GM19043 (cell line): ENCODE measurements around the gene SOBP.

ENCODE experiments used
- ATAC-seq: cut with Tn5 transposase; IDR thresholded peaks from one replicate; pipeline ENCODE4 v1.9.1; 2021; ENCODE audit warnings: low read depth; ENCODE audit not compliant: unreplicated experiment

The SOBP gene

DNA sequence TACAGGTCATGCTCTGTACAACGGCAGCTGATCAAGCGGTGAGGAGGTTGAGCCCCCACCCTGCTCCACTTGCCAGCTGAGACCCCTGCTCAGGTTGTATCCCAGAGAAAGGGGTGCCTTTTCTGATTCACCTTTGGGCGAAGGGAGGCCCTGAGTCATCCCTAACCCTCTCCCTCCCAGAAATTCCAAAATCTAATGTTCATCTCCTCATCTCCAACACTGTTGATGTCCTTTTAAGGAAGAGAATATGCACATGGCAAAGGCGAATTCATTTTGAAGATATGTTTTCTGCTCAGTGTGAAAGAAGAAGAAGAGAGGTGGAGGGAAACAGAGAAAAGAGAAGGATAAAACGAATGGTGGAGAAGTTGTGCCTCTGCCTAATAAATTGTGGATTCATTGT, 213.7 kb downstream of the SOBP start:
- no peak for ATAC-seq

DNA sequence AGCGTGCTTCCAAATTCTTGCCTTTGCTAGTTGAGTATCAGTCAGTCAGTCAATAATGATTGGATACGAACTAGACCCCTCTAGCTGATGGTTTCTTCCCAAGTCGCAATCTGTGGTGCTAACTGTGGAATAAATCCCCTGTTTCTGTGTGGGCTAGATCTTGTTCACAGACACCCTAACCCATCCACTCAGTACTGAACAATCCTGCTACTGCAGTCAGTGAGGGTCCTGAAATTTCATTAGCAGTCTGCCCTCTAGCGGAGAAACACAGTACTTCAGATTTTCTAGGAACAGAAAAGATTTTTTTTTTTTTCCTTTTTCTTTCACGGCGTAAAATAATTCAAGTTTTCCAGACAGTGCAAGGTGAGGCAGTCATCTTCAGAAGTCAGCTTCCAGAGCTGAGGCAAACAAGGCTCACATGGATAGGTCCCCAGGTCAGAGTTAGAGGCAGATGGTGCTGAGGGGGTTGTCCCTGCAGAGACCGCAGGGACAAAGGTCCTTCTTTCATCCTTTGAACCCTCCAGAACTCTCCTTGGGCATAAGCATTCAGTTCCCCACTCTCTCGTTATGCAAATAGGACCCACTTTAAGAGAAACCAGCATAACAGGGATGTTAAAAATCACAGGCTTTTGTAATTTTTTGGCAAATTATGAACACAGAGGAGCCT, 214.6 kb downstream of the SOBP start:
- no peak for ATAC-seq

DNA sequence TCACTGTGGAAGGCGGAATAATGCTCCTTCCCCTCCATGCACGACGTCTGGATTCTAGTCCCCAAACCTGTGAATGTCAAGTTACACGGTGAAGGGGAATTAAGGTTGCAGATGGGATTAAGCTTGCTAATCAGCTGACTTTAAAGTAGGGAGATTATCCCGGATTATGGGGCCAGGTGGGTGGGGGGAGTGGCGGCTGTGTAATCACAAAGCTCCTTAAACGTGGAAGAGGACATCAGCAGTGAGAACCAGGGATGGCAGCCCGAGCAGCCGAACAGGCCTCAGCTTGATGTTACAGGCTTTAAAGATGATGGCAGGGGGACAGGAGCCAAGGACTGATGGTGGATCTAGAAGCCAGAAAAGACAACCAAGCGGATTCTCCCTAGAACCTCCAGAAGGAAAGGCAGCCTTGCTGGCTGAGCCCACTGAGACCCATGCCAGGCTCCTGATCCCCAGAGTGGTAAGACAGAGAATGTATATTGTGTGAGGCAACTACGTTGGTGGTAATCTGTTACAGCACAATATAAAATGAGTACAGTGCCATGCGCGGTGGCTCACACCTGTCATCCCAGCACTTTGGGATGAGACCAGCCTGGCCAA, 216.7 kb downstream of the SOBP start:
- no peak for ATAC-seq

DNA sequence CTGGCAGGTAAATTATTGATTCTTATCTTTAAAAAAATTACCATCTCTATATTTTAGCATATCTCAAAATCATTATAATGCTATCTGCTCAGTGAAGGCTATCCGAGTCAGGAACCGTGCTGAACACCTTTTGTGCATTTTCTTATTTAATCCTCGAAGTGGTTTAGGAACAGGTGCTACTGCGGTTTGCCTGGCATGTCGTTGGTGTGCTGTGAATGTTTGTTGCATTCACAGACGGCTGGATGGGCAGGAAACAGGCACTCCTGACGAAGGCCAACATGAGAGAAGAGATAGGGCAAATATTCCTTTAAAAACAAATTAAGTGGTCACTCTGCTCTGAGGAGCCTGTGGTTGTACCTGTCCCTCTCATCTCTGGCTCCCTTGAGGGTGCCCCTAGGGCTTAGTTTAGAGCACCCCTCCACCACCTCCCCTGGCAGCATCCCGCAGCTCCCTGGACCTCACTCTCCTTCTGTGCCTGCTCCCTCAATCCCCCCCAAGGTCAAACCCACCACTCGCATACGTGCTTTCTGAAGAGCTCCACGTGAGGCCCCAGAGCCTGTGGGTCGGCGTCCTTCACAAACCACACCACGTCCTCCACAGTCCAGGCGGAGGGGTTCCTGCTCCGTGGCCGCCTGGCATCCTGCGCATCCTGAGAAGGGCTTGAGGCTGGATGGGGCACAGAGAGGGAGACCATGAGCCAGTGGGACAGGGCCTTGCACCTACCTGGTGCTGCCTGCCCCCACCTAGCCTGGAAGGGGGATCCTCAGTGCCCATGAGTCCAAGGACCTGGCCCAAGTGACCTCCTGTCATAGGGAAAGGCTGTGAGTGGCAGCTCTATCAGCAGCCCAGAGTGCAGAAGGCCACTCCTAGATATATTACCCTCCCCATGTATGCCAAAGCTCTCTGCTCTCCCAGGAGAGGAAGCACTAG, 217.7 kb downstream of the SOBP start:
- no peak for ATAC-seq

DNA sequence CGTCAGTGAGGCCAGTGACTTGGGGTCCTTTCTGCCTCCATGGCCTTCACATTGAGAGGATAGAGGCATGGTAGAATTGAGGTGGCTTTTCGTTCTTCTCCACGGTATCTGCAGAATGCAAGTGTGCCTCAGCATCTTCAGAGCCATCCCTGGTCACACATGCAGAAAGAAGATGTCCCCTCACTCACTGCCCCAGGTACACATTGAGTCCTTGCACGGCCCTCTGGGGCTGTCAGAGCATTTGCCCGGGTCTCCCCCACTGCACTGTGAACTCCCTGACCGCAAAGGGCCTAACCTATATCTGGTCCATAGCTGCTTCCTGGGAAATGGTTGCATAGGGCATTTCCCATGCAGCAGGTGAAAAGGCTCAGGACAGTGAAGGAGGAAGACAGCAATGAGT, 218.5 kb downstream of the SOBP start:
- ATAC-seq, result no peak

DNA sequence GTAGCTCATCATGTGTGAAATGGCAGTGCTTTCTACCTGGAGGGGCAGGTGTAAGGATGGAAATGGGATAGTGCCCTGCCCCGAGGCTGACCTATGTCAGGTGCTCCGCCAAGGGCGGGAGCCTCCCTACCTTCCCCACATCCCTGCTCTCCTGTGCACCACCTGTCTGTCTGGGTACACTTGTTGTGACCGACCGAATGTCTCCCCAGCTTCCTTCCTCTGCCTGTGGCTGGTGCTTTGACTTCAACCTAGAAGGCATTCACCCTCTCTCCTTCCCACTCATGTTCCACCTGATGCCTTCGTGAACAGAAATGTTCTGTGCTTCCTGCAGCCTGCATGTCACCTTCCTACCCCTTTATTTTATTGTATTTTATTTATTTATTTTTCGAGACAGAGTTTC, 219.4 kb downstream of the SOBP start:
- ATAC-seq, result no peak
